Mucosa of gallbladder (tissue), 1 donor: ENCODE measurements around the gene GLP1R. TPM values are rescaled to one million over a fixed set of nuclear protein-coding genes. Genes with fewer than 3 reads are reported as not detected.

Source experiments
- DNase-seq: peaks from one replicate; pipeline ENCODE4 v3.0.0-alpha.2; 2020; ENCODE audit warnings: low spot score
- total RNA-seq: library from RNA; stranded (reverse); gene quantifications from one replicate; pipeline ENCODE4 v1.2.1, GENCODE V29; 2021
- donor health status: DM: no; HTN: no; CAD: no.

GLP1R gene
- total RNA-seq, 1 donor from 2014 or later, result 0.06 TPM

GRCh38 chr6:39062014-39062740, 13.6 kb downstream of the GLP1R start:
- DNase-seq, result no peak

- no peak for DNase-seq
Measured at GRCh38 chr6:39063526-39063925, 14.9 kb downstream of the GLP1R start.

GRCh38 chr6:39065561-39065960, 17.0 kb downstream of the GLP1R start:
- no peak for DNase-seq

GRCh38 chr6:39068391-39068790, 19.8 kb downstream of the GLP1R start:
- no peak for DNase-seq

GRCh38 chr6:39072830-39073229, 24.2 kb downstream of the GLP1R start:
- no peak for DNase-seq

DNA sequence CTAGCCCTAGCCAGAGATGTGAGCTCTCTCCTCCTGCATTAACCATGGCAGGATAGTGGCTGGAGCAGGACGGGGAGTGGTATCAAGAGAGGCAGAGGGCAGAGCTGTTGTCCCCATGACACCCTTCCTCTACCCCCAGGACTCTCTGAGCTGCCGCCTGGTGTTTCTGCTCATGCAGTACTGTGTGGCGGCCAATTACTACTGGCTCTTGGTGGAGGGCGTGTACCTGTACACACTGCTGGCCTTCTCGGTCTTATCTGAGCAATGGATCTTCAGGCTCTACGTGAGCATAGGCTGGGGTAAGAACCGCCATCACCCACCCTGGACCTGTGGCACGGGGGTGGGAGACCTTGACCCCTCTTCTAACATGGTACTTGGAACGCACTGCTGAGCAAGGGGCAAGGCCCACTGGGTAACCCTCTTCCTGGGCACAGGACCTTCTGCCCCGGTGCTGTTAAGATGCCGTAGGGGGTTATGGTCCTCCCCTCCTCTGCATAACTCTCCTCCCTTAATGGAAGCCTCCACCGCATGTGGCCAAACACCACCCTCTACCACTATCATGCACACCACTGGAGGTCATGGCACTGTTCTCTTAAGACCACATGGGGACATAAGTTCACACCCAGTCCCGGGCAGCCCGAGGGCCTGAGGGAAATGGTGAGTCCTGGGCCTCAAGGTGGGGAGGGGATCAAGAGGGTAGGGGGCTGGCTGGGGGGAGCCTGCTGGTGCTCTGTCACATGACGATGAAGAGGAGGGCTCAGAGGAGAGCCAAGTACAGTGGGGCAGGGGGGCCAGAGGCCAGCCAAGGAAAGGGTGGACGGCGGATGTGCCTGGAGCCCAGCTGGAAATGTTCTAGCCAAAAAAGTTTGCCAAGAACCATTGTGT, 25.1 kb downstream of the GLP1R start:
- DNase-seq, result no peak

DNA sequence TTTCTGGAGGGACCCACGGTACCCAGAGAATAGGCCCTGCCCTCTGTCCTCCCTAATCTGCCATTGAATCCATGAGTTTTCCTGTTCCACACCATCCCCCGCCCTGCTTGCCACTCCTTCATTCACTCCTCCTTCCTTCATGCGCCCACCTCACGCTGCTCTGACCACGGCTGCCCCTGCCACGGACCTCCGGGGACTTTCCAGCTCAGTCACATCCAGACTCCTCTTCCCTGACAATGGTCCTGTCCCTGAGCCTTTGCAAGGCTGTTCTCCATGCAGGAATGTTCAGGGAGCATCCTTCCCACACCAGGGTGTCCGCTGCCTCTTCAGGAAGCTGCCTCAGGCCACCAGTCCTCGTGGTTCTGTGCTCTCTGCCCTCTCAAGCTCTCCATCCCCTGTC, 25.9 kb downstream of the GLP1R start:
- DNase-seq, result no peak

GRCh38 chr6:39075010-39075686, 26.6 kb downstream of the GLP1R start:
- DNase-seq, result no peak

DNA sequence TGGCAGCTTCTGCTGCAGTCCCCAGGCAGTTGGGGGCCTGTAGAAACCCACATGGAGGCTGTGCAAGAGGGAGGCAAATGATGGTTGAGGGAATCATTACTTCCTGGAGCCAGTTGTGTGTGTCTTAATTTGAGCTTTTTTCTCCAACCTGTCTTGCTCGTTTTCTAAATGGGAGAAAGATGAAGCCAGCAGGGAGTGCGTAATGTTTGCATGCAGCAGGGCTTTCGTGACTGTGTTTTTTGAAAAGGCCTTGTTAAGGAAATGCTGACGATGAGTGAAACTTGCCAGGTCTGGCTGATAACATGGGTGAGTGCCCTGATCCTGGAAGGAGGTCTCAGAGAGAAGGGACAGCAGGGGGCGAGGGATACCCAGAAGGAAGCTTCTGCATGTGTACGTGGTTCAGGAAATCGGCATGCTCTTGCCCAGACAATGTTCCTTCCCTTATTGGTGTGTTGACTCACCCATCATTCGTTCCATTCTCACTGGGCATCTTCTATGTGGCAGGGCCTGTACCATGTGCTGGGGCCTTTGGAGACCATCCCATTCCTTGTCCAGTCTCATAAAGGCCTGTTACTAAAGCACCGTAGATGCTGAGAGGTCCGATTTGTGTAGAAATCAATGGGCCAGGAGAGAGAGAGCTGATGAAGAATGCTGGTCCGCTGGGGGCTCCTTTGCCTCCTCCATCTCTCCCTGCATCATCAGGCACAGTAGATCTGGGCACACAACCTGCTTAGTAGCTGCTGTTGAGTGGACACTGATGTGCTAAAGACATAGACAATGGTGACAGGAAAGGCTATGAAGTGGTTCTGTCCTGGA, 27.4 kb downstream of the GLP1R start:
- no peak for DNase-seq

DNA sequence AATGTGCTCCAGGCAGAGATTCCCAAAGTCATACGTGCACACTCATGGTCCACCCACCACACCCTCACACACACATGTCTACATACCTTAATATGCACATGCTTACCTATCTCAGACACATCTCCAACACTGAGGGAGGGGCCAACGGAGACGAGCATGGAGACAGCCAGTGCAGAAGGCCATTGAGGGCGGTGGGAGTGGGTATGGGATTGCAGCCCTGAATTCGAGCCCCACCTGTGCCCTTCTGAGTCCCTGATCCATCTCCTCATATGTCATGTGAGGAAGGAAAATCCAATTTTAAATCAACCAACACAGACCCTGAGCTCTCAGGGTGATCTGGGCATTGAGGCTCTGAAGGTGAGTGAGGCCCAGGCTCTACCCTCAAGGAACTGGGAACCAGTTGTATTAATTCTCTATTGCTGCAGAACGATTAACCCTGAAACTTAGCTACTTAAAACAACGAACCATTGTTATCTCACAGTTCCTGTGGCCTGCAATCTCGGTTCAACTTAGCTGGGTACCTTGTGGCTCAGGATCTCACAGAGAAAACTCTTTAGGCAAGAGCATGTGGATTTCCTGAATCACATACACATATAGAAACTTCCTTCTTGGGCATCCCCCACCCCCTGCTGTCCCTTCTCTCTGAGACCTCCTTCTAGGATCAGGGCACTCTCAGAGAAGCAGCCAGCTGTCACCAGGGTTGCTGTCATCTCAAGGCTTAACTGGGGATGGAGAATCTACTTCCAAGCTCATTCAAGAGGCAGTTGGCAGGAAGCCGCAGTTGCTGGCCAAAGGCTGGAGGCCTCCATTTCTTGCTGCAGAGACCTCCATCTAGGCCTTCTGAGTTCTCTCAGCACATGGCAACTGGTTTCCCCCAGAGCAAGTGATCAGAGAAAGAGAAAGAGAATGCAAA, 28.3 kb downstream of the GLP1R start:
- no peak for DNase-seq

- DNase-seq, result no peak
Measured at GRCh38 chr6:39077882-39078594, 29.5 kb downstream of the GLP1R start.

GRCh38 chr6:39078695-39079094, 30.1 kb downstream of the GLP1R start:
- DNase-seq, result no peak

DNA sequence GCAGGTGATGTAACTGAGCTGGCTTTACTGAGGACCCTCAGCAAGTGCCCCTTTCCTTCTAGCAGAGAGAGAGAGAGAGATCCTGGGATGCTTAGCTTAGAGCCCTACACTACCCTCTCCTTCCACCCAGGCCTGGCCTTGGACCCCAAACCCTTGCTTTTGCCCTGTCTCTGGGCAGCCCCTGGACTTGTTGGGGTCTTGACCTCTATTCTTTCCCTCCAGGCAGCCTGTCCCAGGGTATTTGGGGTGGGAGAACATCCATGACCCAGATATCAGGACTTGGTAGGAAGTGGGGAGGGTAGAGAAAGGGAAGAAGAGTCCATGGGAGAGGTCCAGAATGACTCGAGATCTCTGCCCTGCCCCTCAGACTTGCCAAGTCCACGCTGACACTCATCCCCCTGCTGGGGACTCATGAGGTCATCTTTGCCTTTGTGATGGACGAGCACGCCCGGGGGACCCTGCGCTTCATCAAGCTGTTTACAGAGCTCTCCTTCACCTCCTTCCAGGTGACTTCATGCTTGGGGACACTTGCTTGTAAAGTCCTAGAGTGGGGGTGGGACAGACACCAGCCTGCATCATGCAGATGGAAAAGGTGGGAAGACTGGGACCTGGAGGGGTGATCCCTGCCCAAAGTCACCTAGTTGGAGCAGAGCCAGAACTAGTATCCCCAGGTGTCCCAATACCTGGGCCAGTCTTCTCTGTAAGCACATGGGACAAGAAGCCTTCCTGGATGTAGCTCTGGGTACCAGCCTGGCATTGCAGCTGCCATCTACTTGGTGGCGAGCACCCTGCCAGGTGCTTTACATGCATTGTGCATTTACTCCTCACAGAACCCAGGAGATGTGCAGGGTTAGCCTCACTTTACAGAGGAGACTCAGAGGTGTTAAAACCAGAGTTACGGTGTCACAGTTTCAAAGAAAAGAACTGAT, 30.9 kb downstream of the GLP1R start:
- DNase-seq, result no peak

DNA sequence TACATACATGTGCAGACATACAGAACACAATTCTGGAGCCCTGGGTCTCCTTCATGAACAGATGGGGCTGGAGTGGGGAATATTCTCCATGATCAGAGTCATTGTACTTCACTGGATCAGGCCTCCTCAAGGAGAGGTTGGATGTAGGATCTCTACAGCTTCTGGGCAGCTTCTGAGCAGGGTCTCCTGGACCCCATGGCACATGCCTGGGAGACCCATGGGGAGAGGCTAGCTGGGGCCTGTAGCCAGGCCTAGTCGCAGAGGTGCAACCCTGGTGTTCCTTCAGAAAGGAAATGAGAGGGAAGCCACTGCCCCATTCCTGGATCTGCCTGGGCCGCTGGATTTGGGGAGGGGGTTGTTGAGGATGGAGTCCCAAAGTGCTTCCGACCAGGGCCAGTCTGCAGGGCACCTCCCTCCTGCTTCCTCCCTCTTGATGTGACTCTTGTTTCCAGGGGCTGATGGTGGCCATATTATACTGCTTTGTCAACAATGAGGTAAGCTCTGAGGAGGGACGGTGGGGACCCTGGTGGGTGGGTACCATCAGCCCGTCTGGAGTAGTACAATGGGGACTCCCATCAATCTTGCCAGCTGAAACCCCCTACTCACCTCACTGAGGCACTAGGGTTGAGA, 31.8 kb downstream of the GLP1R start:
- DNase-seq, result no peak

- no peak for DNase-seq
Measured at GRCh38 chr6:39082310-39082709, 33.7 kb downstream of the GLP1R start.

GRCh38 chr6:39083231-39083634, 34.7 kb downstream of the GLP1R start:
- no peak for DNase-seq

GRCh38 chr6:39084506-39084905, 35.9 kb downstream of the GLP1R start:
- no peak for DNase-seq

GRCh38 chr6:39085129-39085797, 36.7 kb downstream of the GLP1R start:
- no peak for DNase-seq
